Measurements from ENCODE around the gene INTU.
"Not testable (repeated sequence)": the region's sequence is repeated elsewhere in the genome, so short reads cannot be mapped to it uniquely, and the experiment has no call there.

The INTU gene

GRCh38 chr4:127648061-127648460, 15.3 kb downstream of the INTU start:
- no peak for DNase-seq

DNA sequence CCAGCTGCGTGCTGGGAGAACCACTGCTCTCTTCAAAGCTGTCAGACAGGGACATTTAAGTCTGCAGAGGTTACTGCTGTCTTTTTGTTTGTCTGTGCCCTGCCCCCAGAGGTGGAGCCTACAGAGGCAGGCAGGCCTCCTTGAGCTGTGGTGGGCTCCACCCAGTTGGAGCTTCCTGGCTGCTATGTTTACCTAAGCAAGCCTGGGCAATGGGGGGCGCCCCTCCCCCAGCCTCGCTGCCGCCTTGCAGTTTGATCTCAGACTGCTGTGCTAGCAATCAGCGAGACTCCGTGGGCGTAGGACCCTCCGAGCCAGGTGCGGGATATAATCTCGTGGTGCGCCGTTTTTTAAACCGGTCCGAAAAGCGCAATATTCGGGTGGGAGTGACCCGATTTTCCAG, 22.8 kb downstream of the INTU start:
- DNase-seq: not testable (repeated sequence)

- DNase-seq: no peak
These were observed 23.4 kb downstream of the INTU start for GRCh38 chr4:127656047-127656680.

DNA sequence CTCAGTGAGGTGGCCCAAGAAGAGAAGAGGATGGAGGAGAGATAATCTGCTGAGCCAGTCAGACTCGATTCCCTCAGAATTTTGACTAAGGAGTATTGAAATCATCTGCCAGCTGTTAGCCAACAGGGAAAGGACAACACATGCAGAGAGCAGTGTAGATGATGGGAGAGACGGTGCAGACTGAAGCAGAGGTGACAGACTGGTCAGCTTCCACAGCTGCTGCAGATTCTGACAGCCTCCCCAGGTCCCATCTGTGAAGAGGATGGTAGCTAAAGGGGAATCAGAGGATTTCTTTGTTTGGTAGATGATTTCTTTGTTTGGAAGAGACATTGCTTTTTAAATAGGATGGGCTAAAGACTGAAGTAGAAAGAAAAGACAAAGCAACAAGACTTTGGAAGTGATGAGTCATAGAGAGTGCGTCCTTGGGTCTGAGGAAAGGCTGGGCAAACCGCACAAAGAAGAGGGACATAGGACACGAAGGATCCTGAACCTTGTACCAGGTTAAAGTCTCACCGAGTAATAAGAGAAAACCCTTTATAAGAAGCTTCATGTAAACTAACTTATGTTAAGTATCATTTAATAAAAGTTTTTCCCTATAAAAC, 27.6 kb downstream of the INTU start:
- no peak for DNase-seq

DNA sequence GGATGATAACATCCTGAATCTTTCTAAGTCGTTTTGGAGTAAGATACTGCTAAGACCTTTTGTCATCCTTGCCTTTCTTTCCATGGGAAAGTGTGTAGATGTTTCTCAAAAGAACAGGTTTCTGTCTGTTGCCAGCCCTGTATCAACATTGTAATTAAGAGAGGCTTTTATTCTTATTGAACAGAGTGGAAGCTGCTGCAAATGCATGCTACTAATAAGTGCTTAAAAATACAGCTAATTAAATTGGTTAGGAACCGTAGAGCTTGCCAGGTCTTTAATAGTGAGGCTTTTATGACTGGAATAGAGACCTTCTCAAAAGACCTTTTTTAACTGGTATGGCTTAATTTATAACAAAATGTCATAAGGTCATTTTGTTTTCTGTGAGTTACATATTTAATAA, 34.4 kb downstream of the INTU start:
- peak; percentile 85 for DNase-seq

GRCh38 chr4:127667772-127668171, 35.0 kb downstream of the INTU start:
- peak; percentile 39 for DNase-seq

DNA sequence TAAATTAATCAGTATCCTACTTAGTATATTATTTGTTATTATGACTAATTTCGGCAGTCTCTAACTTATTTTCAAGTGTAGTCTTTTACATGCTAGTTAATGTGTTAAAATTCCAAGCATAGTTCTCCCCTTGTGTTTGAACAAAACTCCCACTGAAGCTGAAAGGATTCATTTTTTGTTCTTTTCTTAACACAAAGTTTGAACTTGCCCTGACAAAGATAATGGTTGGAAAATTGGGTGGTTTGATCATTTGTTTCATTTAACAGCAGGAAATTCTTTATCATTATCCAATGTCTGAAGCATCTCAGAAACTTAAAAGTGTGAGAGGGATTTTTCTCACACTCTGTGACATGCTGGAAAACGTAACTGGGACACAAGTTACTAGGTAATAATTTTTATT, 36.0 kb downstream of the INTU start:
- no peak for DNase-seq

GRCh38 chr4:127669691-127670090, 36.9 kb downstream of the INTU start:
- DNase-seq: no peak

GRCh38 chr4:127672111-127672510, 39.4 kb downstream of the INTU start:
- DNase-seq: no peak

DNA sequence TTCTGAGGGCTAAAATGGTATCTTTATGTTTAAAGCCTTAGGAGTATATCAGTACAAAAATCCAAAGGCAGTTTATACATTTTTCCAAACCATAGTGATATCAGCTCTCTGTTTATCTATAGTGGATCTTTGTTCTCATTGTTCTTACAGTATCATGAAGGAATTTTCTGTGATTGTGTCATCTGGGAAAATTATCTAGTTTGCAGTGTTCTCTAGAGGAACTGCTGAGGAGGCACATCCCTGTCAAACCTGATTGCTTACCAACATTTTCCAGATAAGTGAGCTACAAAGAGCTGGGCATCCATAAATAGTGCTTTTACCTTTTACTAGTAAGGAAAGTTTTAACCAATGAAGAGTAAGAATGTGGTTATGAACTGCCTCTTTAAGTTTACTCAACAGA, 52.5 kb downstream of the INTU start:
- no peak for DNase-seq

- DNase-seq: no peak
These were observed 53.9 kb downstream of the INTU start for GRCh38 chr4:127686658-127687057.

DNA sequence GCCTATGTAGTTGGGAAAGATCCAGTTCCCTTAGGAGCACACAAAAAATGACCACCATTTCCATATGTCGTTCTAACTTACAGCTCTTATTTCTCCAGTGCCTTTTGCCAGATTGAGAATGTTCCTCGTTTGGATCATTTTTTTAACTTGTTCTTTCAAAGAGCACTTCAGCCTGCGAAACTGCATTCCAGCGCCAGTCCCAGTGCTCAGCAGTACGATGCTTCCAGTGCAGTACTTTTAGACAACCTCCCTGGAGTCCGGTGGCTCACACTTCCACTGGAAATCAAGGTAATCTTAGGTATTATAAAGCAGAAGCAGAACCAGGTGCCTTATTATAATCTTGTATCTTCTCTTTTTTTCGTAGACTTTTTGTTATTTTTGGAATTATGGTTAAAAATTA, 54.8 kb downstream of the INTU start:
- no peak for DNase-seq

DNA sequence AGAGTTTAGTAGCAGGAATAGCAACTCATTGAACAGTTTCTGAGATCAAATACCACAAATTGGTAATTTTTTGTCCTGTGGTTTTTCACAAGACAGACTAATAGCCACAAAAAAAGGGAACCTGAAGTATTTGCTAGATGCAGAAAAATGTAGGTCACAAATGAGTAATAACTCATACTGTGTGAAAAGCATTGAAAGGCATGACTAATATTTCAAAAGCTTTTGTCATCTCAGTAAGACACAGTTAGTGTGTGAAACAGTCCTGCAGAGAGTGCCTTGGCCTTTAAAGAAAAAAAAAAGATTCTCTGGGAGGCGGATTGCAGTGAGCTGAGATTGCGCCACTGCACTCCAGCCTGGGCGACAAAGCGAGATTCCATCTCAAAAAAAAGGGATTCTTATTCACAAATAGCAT, 66.0 kb downstream of the INTU start:
- no peak for DNase-seq

DNA sequence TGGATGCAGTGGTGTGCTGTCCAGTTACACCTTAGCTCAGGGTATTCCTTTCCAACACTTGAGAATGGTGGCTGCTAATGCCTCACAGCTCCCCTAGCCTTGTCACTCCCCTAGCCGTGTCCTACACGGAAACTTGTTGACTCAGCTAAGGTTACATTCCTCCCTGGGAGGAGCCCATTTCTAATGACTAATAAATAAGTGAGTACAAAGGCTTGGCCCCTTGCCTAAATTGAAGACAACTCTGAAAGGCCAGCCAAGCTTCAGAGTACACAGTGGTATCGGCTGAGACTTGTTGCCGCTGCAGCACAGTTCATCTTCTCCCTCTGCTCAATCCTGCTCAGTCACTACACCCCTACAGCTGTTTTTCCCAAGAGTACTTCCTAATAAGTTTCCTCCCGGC, 76.2 kb downstream of the INTU start:
- peak; percentile 90 for DNase-seq

DNA sequence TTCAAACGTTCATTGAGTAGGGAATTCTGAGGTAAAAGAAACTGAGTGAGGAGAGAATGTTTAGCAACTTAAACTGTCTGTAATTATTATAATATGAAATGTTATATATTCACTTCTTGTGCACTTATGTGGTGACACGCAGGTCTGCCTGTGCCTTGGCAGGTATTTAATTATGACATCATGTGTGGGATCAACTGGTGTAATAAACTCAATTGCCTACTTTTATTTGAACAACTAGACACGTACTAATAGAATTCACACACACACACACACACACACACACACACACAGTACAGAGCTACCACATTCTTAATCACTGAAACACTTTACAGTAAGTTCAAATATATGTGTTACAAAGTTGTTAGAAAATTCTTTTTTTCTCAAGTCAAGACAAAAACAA, 76.7 kb downstream of the INTU start:
- no peak for DNase-seq

DNA sequence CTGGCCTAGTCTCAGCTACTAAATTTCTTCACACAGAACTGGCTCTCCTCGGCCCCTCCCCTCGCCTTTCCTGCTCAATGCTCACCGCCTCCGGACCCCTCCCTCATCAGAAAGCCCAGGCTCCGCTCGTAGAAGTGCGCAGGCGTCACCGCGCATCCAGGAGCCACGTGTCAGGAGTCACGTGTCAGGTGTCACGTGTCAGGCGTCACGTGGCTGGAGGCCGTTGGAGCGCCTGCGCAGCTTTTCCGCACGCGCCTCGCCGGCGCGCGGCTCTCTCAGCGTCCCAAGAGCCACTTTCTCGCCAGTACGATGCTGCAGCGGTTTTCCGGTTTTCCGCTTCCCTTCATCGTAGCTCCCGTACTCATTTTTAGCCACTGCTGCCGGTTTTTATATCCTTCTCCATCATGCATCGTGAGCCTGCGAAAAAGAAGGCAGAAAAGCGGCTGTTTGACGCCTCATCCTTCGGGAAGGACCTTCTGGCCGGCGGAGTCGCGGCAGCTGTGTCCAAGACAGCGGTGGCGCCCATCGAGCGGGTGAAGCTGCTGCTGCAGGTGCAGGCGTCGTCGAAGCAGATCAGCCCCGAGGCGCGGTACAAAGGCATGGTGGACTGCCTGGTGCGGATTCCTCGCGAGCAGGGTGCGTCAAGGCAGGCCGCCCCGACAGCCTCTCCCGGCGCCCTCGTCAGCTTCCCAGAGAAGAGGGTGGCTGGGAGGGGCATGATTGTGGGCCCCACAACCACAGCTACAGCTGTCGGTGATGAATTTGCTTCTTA, 97.6 kb downstream of the INTU start, which contains the start of gene SLC25A31:
Gene SLC25A31, plus strand, starts transcription at position 259 of the 772 bp plus-strand sequence. Its CDS starts 146 bp downstream, at position 405.
- DNase-seq: no peak

- DNase-seq: no peak
These were observed 98.6 kb downstream of the INTU start for GRCh38 chr4:127731406-127731805.

- DNase-seq: peak; percentile 58
These were observed 100.0 kb downstream of the INTU start for GRCh38 chr4:127732623-127733328.

DNA sequence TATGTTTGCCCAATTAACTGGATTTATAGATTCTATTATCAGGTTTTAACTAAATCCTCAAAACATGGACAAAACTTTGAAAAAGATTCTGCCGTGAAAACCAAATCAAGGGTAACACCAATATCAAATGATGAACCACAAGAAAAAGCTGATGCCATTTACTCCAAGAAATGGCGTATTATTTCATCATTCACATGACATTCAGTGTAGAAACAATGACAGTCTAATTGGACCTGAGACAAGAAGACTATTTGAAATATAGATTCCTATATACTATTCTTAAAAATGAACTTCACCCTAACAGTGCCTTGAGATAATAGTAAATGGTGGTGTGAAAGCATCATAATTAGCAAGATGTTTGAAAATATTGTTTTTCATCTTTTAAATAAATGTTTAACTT, 102.2 kb downstream of the INTU start:
- DNase-seq: no peak

- no peak for DNase-seq
These were observed 104.5 kb downstream of the INTU start for GRCh38 chr4:127737295-127737694.

DNA sequence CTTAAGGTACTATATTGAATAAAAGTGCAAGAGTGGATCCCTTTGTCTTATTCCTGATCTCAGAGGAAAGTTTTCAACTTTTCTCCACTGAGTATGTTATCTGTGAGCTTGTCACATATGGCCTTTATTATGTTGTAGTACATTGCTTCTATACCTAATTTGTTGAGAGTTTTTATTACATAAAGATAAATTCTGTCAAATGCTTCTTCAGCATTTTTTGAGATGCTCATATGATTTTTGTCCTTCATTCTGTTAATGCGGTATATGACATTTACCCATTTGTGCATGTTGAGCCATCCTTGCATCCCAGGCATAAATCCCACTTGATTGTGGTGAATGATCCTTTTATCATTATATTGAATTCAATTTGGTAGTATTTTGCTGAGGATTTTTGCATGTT, 108.5 kb downstream of the INTU start:
- DNase-seq: no peak

GRCh38 chr4:127747883-127748282, 115.1 kb downstream of the INTU start:
- DNase-seq: no peak

DNA sequence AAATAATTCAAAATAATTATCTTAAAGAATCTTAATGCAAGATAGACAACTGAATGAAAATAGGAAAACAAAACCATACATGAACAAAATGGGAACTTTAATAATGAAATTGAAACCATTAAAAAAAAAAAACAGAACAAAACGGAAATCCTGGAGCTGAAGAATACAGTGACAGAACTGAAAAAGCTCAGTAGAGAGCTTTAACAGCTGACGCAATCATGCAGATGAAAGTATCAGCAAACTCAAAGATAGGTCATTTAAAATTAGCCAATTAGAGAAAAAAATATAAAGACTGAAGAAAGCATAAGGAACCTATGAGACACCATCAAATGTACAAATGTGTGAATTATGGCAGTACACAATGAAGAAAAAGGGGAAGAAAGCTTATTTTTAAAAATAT, 116.2 kb downstream of the INTU start:
- DNase-seq: no peak

GRCh38 chr4:127756906-127757305, 124.1 kb downstream of the INTU start:
- no peak for DNase-seq

Measured in NCI-H1105 treated with DMSO at 0.1 percent for 48 hours (cell line).